Upper lobe of left lung (tissue), 4 donors: ENCODE measurements around the gene TSPEAR.

Experiments
- EP300 ChIP-seq, 4 donors: sonication (generic); formaldehyde crosslinking; IDR thresholded peaks; one replicate each; pipeline ENCODE4 v1.5.1; 2017; ENCODE audit warnings: antibody characterized with exemption in 4 of 4, control low read depth in 2 of 4
- POLR2A ChIP-seq, 4 donors: fragments of 450-650 bp; IDR thresholded peaks; one replicate each; pipeline ENCODE4 v1.5.1; 2016 to 2017; ENCODE audit warnings: antibody characterized with exemption in 4 of 4, mild to moderate bottlenecking in 2 of 4
- POLR2AphosphoS5 ChIP-seq, 2 donors: sonication (generic); formaldehyde crosslinking; IDR thresholded peaks; one replicate each; pipeline ENCODE4 v1.5.1; 2017; ENCODE audit warnings: antibody characterized with exemption in 2 of 2
- TF ChIP-seq, protein P1 (sequence below), 6 experiments: fragments of 450-650 bp in 4 of 6; fragments of 200-600 bp in 2 of 6; sonication (generic) in 2 of 6; IDR thresholded peaks; one replicate each; pipeline ENCODE4 v1.5.1; 2016 to 2019; ENCODE audit warnings: antibody characterized with exemption in 6 of 6

DNA sequence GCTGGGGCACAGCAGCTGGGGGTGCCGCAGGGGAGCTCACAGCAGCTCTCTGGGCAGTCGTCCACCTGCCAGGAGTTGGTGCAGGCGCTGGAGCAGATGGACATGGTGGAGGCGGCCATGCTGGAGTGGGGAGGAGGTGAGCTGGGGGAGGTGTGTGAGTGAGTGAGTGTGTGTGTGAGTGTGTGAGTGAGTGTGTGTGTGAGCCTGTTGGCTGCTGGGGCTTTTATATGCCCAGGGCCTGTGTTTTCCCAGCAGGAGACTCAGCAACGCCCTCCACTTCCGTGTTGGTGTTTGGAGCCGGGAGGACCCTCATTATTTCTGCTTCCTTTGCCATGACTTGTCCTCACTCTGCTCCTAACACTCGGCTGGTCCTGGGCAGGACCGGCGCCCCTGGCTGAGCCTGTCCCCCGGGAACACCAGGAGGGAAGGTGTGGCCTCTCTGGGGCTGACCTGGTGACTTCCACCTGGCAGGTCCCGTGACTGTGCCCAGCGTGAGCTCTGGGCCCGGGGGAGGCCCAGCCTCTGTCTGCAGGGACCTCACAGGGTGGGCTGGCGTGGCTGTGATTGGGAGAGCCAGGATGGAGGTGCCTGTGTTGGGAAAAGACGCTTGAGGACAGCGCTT, 159.9 kb downstream of the TSPEAR start, which contains the start of gene KRTAP10-2:
- TF ChIP-seq, protein P1, sequence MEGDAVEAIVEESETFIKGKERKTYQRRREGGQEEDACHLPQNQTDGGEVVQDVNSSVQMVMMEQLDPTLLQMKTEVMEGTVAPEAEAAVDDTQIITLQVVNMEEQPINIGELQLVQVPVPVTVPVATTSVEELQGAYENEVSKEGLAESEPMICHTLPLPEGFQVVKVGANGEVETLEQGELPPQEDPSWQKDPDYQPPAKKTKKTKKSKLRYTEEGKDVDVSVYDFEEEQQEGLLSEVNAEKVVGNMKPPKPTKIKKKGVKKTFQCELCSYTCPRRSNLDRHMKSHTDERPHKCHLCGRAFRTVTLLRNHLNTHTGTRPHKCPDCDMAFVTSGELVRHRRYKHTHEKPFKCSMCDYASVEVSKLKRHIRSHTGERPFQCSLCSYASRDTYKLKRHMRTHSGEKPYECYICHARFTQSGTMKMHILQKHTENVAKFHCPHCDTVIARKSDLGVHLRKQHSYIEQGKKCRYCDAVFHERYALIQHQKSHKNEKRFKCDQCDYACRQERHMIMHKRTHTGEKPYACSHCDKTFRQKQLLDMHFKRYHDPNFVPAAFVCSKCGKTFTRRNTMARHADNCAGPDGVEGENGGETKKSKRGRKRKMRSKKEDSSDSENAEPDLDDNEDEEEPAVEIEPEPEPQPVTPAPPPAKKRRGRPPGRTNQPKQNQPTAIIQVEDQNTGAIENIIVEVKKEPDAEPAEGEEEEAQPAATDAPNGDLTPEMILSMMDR (IDR thresholded peaks at IDR 0.05), result no peak
- TF ChIP-seq POLR2A (IDR thresholded peaks at IDR 0.05) (no peak), EP300 (IDR thresholded peaks at IDR 0.05) (no peak), POLR2AphosphoS5 (IDR thresholded peaks at IDR 0.05) (no peak)
